Ecto neural progenitor cell (in vitro differentiated cells): ENCODE data around the gene HDAC6.
"Not testable (repeated sequence)": the region's sequence is repeated elsewhere in the genome, so short reads cannot be mapped to it uniquely, and the experiment has no call there.

Experiments
- DNase-seq: peaks from one replicate; pipeline ENCODE4 v3.0.0-alpha.2; 2018; ENCODE audit warnings: low spot score

HDAC6 gene

DNA sequence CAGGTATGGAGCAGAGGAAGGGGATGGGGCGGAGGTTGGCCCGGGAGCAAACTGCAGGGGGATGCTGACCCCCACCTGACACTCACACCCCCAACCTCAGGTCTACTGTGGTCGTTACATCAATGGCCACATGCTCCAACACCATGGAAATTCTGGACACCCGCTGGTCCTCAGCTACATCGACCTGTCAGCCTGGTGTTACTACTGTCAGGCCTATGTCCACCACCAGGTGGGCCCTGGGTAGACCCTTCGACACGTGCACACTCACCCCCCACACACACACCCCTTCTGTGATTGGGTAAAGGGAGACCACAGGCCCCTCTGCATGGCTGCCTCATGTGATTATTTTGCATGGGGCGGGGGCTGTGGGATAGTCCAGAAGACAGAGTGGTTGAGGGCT is 22.2 kb downstream of the HDAC6 start:
- no peak for DNase-seq

DNA sequence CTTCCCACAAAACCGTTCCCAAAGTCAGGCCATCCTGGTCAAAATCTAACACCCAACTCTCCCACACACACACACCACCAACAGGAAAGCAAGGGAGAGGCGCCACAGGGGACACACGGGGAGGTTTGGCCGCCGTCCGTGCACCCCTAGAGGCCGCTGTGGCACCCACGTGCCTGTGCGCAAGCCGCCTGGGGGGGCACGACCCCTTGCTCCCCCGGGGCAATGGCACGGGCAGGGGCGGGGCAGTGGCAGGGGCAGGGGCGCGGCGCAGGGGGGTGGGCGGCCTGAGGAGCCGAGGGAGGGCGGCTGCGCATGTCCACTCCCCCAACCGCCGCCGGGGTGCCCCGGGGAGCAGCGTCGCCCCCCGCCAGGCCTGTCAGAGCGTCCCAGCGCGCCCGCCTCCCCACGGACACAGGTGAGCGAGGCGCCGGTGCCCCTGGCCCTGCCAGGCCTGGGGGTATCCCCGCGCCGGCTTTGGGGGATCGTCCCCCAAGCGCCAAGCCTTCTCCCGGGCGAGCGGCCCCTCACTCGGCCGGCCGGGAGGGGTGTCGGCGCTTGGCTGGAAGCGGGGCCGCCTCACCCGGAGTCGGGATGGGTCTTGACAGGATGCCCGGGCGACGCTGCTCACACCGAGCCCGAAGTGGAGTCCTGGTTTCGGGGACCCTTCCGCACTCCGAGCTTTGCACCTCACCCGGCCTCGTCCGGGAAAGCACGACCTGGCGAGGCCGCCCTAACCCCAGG is 24.4 kb downstream of the HDAC6 start, which contains the start of gene ERAS:
TSS of gene ERAS (plus strand) at position 379 of the 741 bp plus-strand sequence. CDS start 2,611 bp downstream, outside the sequence.
- DNase-seq, result no peak

DNA sequence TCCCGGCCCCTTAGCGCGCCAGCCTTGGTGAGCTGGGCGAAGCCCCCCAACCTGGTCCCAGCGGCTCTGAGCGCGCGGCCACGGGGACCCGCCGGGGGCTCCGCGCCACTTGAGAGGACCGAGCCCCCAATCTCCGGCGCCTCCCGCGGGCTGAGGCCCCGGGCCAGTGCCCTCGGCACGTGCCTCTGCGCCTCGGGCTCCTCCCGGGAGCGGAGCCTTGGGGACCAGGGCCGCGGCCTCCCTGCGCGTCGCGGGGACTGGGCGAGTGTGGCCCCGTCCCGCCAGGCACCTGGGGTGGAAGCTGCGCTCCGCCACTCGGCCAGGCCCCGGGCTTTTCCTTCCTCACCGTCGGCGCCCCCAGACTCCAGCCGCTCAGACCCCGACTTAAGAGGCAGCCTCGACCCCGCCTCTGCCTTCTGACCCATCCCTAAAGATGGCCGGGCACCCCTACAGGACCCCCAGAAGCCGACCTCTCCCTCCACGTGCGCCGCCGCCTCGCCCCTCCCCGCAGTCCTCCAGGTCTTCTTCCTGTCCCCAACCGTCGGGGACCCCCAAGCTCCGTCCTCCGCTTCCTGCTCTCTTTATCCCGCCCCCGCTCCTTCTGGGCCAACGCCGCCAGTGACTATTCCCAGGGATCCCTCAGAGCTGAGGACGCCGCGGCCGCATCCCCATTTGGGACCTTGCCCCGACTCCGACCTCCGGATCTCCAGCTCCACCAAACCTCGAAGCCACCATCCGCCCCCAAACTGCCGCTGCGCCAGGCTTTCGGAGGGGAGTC is 25.2 kb downstream of the HDAC6 start:
- DNase-seq, result no peak

DNA sequence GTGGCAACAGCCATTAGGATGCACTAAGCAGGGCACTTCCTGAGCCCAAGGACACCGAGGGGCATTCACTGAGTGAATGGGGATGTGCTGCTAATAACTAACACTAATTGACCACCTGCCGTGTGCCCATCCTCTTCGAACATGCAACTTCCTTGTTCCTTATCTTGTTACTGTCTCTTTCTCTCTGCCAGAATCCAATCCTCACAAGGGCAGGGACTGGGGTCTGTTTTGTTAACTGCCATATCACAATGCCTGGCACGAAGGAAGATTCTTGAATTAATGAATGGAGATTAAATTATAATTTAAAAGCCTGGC is 25.7 kb downstream of the HDAC6 start:
- no peak for DNase-seq

DNA sequence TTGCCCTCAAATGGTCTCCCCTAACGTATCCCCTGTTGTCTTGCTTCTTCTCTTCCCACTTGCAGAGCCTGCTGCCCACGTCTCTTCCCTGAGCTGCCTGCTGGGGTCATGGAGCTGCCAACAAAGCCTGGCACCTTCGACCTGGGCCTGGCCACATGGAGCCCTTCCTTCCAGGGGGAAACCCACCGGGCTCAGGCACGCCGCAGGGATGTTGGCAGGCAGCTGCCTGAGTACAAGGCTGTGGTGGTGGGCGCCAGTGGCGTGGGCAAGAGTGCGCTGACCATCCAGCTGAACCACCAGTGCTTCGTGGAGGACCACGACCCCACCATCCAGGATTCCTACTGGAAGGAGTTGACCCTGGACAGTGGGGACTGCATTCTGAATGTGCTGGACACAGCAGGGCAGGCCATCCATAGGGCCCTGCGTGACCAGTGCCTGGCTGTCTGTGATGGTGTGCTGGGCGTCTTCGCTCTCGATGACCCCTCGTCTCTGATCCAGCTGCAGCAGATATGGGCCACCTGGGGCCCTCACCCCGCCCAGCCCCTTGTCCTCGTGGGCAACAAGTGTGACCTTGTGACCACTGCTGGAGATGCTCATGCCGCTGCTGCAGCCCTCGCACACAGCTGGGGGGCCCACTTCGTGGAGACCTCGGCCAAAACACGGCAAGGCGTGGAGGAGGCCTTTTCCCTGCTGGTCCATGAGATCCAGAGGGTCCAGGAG is 27.3 kb downstream of the HDAC6 start:
- DNase-seq, result no peak

DNA sequence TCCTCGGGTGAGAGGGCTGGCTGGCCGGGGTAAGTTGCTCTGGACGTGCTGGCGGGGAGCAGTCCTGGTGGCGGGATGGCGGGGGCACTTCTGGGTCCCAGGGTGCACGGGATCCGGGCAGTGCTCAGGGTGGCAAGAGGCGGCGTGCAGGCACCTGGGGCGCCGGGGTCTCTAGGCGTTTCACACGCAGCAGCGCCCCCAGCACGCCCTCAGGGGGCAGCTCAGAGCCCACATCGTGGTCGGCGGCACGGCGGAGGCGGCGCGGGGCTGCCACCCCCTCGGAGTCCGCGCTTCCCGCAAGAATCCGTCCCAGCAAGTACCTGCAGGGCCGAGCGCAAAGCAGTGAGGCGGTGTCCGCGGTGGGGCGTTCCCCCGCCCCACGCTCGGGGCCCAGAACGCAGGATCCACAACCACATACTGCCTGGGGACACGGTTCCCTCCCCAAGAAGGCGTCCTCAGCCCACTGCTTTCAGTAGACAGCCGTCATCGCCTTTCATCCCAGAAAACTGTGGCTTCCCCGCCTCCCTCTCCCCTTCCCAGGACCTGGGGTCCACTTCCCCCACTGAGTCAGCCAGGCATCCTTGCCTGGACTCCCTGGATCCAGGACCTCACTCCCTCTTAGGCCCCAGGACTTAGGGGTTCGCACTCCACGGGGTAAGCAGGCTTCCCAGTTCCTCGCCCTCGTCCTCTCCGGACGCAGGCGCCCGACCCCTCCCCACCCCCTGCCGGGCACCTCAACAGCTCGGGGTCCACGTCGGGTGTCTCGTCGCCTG is 29.5 kb downstream of the HDAC6 start:
- no peak for DNase-seq

DNA sequence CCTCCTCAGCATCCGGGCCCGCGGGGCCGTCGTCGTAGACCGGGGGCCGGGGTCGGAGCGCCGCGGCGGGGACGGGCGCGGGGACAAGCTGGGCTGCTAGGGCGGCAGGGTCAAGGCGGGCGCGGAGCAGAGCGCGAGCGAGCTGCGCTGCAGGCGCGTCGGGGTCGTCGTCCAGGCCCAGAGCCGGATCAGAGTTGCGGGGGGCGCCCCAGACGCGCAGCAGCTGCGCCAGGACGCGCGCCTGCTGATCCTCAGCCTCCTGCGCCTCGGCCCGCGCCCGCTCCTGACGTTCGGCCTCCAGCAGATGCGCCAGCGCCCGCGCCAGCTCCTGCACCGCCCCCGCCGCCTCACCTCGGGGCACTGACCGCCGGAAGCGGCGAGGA is 30.0 kb downstream of the HDAC6 start:
- no peak for DNase-seq

DNA sequence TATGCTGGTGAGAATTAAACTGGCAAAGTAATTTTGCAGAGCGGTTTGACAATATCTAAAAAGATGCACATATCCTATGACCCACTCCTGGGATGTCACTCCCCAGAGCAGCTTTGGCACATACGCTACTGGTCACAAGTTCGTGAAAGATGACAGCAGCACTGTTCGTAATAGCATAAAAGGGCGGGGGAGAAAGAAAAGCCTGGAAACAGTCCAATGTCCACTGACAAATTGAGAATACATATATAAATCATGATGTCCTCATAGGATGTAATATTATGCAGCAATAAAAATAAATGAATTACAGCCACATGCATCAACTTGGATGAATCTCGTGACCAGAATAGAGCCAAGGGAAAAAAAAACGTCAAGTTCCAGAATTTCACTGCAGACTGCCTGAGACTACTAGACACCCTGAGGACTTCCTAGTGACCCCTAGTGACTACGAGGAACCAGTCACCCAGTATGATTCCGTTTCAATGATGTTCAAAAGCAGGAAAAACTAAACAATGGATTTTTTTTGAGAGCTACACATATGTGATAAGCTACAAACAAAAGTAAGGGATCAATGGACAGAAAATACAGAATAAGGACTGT is 31.8 kb downstream of the HDAC6 start:
- DNase-seq, result no peak

DNA sequence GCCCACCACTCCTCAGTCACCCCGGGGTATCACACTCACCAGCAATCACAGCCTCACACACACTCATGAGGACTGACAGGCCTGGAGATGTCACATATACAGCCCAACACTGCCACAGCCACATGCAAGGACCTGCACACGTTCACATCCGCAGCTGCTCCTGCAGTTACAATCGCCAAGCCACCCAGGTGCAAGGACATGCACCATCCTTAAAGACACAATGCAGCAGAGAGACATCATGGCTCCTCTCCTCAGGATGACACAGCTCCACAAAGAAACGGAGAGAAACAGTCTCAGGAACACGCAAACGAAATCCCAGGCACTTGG is 32.5 kb downstream of the HDAC6 start:
- no peak for DNase-seq

DNA sequence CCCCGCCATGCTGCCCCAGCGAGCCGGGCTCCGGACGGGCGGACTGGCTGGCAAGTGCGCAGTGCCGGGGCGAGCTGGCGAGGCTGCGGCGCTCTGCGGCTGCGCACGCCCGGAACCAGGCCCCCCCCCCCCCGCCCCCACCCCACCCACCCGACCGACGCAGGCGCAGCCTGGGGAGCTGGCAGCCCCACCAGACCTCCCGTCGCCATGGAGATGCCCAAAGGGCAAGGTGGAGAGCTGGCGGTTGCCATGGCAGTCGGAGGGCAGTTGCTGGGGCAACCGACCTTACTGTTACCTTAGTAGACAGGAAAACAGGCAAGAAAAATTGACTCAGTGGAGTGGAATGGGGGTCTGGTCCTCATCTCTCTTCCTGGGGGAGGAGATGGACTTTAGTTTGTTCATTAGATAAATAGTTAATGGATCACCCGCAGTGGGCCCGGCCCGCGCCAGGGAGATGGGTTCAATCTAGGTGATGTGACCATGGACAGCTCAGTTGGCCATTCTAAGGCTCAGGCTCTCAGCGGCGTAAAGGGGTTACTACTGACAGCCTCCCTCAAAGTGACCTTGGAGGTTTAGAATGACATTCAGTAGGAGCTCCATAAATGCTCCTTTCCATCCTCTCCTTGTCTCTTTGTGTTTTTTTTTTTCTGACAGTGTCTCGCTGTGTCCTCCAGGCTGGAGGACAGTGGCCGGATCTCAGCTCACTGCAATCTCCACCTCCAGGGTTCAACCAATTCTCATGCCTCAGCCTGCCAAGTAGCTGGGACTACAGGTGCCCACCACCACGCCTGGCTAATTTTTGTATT is 33.9 kb downstream of the HDAC6 start, which contains the start of gene PCSK1N:
TSS of gene PCSK1N (minus strand) at position 87 of the 806 bp plus-strand sequence. CDS start at position 9, 78 bp downstream.
- no peak for DNase-seq

DNA sequence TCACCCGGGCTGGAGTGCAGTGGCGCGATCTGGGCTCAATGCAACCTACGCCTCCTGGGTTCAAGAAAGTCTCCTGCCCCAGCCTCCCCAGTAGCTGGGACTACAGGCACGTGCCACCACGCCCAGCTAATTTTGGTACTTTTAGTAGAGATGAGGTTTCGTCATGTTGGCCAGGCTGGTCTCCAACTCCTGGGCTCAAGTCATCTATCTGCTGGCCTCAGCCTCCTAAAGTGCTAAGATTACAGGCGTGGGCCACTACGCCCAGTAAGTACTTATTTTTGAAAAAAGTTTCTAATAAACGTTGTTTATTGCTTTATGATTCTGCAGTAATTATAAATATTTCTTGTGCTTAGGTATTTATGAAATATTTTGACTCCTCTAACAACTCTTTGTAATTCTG is 37.8 kb downstream of the HDAC6 start:
- DNase-seq, result no peak

DNA sequence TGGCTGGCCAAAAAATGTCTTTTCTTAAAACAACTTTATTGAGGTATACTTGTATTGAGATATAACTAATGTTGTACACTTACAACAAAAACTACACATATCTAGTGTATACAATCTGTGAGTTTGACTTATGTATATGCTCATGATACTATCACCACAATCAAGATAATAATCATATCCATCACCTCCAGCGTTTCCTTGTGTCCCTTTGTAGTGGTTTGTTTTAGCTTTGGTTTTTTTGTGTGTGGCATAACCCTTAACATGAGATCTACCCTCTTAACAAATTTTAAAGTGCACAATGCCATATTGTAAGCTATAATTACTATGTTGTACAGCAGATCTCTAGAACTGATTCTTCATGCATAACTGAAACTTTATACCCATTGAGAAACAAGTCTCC is 47.0 kb downstream of the HDAC6 start:
- no peak for DNase-seq

DNA sequence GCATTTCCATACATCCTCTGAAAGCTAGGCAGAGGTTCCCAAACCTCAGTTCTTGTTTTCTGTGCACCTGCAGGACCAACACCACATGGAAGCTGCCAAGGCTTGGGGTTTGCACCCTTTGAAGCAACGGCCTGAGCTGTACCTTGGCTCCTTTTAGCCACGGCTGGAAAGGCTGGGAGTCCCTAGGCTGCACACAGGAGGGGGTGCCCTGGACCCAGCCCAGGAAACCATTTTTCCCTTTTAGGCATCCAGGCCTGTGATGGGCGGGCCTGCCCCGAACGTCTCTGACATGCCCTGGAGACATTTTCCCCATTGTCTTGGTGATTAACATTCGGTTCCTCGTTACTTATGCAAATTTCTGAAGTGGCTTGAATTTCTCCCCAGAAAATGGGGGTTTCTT is 51.0 kb downstream of the HDAC6 start:
- DNase-seq, result no peak

DNA sequence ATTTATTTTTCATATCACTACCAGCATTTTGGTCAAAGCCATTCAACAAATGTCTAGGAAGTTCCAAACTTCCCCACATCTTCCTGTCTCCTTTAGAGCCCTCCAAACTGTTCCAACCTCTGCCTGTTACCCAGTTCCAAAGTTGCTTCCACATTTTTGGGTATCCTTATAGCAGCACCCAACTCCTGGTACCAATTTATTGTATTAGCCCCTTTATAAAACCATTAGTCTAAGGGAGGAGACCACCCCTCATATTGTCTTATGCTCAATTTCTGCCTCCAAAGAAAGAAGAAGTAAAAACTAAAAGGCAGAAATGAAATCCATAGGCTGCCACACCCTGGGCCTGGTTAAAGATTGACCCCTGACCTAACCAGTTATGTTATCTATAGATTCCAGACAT is 51.6 kb downstream of the HDAC6 start:
- not testable (repeated sequence) for DNase-seq

DNA sequence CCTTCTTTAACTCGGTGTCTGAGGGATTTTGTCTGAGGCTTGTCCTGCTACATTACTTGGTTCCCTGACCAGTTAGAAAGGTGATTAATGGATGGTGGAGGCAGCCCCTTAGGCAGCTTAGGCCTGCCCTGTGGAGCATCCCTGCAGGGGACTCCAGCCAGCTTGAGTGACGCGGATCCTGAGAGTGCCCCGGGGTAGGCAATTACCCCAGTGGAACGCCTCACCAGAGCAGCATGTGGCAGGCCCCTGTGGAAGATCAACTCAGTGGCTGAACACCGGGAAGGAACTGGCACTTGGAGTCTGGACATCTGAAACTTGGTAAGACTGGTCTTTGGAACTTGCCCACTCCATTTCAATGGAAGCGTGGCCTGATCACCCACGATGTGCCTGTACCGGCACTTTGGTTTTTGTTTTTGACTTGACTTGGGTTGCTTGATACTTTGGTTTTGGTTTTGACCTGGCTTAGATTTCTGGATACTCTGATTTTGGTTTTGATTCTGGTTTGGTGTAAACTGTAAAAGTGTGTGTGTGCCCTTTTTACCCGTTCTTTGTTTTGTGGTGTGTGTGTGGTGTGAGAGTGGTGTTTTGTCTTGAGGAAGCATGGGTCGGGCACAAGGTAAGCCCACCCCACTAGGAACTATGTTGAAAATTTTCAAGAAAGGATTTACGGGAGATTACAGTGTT is 52.4 kb downstream of the HDAC6 start:
- not testable (repeated sequence) for DNase-seq

DNA sequence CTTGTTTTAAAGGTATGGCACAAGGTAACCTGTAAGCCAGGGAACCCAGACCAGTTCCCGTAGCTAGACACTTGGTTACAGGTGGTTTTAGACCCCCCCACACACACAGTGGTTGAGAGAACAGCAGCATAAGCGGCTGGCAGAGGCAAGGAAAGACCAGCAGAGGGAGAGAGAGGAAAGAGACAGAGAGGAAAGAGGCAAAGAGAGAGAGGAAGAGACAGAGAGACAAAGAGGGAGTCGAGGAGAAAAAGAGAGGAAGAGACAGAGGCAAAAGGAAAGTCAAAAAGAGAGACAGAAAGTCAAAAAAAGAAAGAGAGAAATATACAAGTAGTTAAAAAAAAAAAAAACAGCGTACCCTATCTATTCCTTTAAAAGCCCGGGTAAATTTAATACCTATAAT is 53.0 kb downstream of the HDAC6 start:
- DNase-seq, result no peak

DNA sequence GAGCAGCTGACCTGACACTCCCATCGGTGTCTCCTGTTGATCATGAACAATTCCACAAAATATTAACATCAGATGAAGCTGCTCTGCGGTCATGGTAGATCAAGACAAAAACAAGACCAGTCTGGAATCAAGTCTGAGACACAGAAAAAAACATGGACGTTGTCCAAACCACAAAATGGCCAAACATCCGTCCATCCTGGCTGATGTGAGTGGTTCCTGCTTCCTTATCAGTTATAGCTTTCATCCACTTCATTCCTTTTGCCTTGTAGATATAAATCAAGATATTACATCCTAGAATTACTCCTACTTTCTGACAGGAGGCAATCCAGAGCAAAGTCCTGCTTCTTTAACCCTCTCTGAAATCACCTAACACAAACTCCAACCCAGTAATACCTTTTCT is 62.3 kb downstream of the HDAC6 start:
- no peak for DNase-seq

DNA sequence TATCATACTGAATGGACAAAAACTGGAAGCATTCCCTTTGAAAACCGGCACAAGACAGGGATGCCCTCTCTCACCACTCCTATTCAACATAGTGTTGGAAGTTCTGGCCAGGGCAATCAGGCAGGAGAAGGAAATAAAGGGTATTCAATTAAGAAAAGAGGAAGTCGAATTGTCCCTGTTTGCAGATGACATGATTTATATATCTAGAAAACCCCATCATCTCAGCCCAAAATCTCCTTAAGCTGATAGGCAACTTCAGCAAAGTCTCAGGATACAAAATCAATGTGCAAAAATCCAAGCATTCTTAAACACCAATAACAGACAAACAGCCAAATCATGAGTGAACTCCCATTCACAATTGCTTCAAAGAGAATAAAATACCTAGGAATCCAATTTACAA is 70.2 kb downstream of the HDAC6 start:
- DNase-seq, result not testable (repeated sequence)
